Stimulated activated CD8-positive, alpha-beta memory T cell treated with anti-CD3 and anti-CD28 coated beads, Interleukin-7, amount 100 ng/mL, for 24 hours (primary cell): ENCODE results near the gene KLHDC10.
"Not testable (repeated sequence)": the region's sequence is repeated elsewhere in the genome, so short reads cannot be mapped to it uniquely, and the experiment has no call there.

Experiments used
- DNase-seq: peaks from one replicate; pipeline ENCODE4 v3.0.0-alpha.2; 2020; ENCODE audit warnings: low read depth

KLHDC10 gene

GRCh38 chr7:130156140-130156539, 85.8 kb downstream of the KLHDC10 start:
- no peak for DNase-seq

- DNase-seq, result no peak
Measured at GRCh38 chr7:130157700-130158099, 87.4 kb downstream of the KLHDC10 start.

GRCh38 chr7:130160023-130160422, 89.7 kb downstream of the KLHDC10 start:
- no peak for DNase-seq

GRCh38 chr7:130160455-130160854, 90.1 kb downstream of the KLHDC10 start:
- DNase-seq, result no peak

GRCh38 chr7:130162196-130162595, 91.9 kb downstream of the KLHDC10 start:
- DNase-seq, result no peak

GRCh38 chr7:130174237-130174959, 104.1 kb downstream of the KLHDC10 start:
- no peak for DNase-seq

GRCh38 chr7:130178251-130178650, 107.9 kb downstream of the KLHDC10 start:
- DNase-seq, result no peak

- no peak for DNase-seq
Measured at GRCh38 chr7:130179631-130180030, 109.3 kb downstream of the KLHDC10 start.

- peak; percentile 13 for DNase-seq
Measured at GRCh38 chr7:130180571-130181262, 110.4 kb downstream of the KLHDC10 start.

- no peak for DNase-seq
Measured at GRCh38 chr7:130181263-130181605, 110.9 kb downstream of the KLHDC10 start.

GRCh38 chr7:130182990-130183389, 112.7 kb downstream of the KLHDC10 start:
- no peak for DNase-seq

- not testable (repeated sequence) for DNase-seq
Measured at GRCh38 chr7:130184349-130184748, 114.0 kb downstream of the KLHDC10 start.
